Measurements from ENCODE around the gene FADS1.

Gene FADS1

DNA sequence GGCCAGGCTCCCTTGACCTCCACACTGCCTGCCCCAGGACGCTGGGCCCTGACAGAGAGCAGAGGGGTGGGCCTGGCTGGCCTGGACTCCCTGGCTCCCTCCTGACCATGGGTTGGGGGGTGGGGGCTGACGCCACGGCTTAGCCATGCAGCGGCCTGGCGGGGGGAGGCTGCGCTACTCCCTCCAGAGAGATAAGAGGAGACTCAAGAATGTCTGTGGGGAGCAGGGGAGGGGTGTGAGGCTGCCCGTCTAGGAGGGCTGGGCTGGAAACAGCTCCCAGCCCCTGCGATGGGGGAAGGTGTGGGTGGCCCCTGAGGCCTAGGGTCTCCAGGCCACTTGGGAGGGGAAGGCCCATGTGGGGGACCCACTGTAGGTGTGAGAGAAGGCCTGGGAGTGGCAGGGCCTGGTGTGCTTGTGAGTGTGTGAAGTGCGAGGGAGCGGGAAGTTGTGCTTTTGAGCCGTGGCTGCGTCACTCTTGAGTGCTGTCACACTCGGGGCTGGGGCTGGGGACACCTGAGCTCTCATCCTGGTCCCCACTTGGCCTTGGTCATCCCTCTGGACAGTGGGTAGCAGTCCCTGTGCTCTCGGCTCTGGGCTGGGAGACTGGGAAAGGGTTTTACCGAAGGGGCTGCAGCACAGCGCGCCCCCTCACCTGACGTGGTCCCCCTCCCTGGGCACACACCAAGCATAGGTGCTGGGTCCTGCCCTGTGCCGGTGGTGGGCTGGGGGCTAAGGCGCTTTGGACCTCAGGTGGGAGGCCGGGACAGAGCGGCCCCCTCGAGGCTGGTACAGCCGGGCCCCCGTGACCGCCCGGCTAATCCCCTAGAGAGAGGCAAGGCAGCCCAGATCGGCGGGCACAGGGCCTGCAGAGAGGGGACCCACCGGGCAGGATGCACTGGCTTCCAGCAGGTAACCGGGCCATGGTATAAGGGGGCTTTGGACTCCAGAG is 62.0 kb downstream of the FADS1 start:
- no peak for DNase-seq

DNA sequence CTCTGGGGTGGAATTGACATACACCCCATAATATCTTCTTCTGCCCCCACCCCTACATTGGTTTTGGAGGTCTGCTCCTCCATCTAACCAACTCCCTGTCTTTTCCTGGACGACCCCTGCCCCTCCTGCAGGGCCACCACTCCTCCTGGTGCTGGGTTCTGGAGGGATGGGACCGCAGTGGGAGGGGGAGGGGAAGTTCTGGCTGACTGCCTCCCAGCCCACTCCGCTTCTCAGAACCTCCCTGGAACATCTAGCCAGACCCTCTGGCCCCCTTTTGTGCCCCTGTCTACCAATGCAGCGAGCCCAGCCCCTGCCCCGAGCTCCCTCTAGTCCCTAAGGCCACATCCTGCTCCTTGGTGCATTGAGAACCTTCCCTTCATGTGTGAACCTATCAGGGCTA is 63.1 kb downstream of the FADS1 start:
- no peak for DNase-seq

DNA sequence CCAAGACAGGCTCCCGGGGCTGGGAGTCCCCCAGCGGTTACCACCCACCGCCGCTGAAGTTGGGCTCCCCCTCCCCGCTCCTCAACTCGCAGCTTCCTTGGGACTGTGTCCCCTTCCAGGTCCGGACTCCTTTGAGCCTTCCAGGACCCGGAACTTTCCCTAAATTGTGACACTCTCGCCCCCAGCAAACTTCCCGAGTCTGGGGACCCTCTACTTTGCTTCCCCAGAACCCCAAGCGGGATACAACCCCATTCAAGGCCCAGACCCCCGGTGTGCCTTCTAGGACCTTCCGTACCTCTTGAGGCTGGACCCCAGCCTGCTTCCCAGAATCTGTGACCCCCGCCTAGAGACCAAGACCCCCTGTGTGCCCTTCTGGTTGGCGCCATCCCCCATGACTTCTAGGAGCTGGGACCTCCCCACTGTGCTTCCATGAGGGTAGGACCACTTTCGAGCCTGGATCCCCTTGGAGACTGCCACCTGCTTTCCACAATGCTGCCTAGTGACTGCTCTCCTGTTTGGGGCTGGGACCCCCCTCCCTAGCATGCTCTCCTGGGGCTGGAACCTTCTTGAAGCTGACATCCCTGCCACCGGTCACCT is 63.8 kb downstream of the FADS1 start:
- no peak for DNase-seq

DNA sequence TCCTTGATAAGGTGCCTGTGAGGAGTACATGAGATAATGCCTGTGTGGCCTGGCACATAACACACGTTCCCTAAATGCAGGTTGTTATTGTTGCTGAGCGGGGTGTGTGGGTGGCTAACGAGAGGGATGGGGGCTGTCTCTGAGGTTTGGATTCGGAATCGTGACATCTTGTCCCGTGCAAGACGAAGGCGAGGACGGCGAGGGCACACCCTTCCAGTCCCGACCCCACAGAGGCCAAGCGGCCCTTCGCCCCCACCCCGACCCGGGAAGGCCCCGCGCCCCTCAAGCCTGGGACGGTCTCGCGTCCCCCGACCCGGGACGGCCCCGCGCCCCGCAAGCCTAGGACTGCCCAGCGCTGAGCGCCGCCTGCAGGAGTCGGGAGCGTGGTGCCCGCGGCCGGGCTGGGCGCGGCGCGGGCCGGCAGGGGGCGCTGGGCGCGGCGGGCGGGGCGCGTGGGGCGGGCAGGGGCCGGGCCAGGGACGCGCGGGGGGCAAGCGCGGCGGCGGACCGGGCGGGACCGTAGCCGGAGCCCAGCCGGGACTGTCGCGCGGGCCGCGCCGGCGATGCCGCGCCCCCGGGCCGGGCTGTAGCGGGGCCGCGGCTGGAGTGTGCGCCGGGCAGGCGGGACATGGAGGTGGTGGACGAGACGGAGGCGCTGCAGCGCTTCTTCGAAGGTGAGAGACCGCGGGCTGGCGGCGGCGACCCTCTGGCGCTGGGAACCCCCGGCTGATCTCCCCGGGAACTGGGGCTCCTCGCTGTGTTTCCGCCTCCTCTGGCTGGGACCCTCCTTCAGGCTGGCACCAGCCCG is 64.5 kb downstream of the FADS1 start, which contains the start of gene MYRF:
Gene MYRF (plus strand): TSS at position 520 of the 808 bp plus-strand sequence. CDS start 109 bp downstream, at position 629.
- peak; percentile 71 for DNase-seq

DNA sequence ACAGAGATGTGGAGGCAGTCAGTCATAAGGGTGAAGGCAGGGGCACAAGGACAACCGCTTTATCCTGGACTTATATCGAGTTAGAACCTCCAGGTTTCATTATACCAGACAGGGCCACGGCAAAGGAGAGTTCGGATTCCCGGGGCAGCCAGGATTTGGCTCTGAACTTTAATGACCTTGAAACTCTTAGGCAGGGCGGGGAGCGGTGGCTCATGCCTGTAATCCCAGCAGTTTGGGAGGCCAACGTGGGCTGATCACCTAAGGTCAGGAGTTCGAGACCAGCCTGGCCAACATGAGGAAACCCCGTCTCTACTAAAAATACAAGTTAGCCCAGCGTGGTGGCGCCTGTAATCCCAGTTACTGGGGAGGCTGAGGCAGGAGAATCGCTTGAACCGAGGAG is 65.4 kb downstream of the FADS1 start:
- no peak for DNase-seq

DNA sequence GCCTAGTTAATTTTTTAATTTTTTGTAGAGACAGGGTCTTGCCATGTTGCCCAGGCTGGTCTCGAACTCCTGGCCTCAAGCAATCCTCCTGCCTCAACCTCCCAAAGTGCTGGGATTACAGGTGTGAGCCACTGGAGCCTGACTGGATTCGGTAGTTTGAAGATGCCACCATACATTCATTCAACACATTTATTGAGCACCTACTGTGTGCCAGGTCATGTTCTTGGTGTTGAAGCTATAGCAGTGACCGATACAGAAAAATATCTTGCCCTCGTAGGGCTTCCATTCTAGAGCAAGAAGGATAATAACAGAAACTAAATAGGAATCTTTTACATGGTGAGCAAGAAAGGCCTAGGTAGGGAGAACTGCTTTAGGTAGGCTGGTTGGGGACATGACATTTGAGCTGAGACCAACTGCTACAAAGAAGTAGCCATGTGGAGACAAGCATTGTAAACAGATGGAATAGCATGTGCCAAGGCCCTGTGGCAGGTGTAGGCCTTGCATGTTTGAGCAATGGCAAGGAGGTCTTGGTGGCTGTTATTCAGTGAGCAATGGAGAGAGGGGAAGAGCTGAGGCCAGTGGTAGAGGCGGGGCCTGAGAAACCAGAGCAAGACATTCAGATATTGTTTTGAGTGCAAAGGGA is 66.1 kb downstream of the FADS1 start:
- no peak for DNase-seq
